NCI-H2196 (cell line): Measurements from ENCODE around the gene SCGB1C1.

Experiments
- DNase-seq: peaks from one replicate; lab custom pipeline; 2025; ENCODE audit not compliant: unreplicated experiment; lab: John Stamatoyannopoulos, UW

The SCGB1C1 gene

GRCh38 chr11:204587-205109, 11.8 kb downstream of the SCGB1C1 start:
- DNase-seq = no peak

GRCh38 chr11:205221-206001, 12.5 kb downstream of the SCGB1C1 start:
- no peak for DNase-seq

DNA sequence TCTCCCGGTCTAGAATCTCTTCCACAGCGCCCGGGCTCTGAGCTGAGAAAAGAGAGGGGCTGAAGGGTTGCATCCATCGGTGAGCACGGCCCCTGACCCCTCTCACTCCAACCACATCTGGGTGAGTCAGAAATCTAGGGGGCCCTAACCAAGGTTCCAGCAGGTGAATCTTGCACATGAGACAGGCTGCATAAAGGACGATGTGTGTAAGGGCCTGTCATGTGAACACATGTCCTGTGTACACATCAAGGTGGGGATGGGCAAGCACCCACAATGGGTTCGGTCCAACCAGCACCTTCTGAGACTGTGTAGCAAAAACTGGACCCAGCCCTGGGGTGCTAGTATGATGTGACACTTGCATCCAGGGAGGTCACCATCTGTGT, 13.1 kb downstream of the SCGB1C1 start:
- DNase-seq = no peak

- no peak for DNase-seq
Measured at GRCh38 chr11:206526-207207, 13.8 kb downstream of the SCGB1C1 start.

GRCh38 chr11:207208-207862, 14.5 kb downstream of the SCGB1C1 start, which contains the start of the genes BET1L and RIC8A:
Gene BET1L, minus strand, starts transcription at chr11:207399. Its CDS starts 78 bp downstream, at chr11:207321.
Gene RIC8A, plus strand, starts transcription at chr11:207708. Its CDS starts 1,147 bp downstream, at chr11:208855.
- DNase-seq = peak; percentile 96

- DNase-seq = no peak
Measured at GRCh38 chr11:207863-208180, 14.9 kb downstream of the SCGB1C1 start.

- peak; percentile 75 for DNase-seq
Measured at GRCh38 chr11:208181-208916, 15.5 kb downstream of the SCGB1C1 start.

GRCh38 chr11:208917-209260, 16.0 kb downstream of the SCGB1C1 start:
- DNase-seq = no peak

GRCh38 chr11:209275-210121, 16.6 kb downstream of the SCGB1C1 start:
- DNase-seq = no peak

- DNase-seq = no peak
Measured at GRCh38 chr11:210122-210802, 17.4 kb downstream of the SCGB1C1 start.

DNA sequence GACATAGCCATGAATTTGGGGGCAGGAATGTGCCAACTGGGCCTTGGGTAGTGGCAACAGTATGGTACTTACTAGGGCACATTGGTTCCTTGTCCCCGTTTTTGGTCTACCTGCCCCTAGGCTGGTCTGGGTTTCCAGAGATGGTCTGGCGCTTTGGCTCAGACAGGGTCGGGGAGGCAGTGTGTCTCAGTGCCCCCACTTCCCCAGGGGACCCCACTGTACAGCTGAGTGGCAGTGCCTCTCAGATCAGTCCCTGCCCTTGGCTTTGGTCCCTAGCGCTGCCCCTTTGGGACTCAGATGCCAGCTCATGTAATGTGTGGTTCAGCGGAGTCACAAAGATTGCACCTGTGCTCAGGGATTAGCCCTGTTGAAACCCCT, 17.9 kb downstream of the SCGB1C1 start:
- no peak for DNase-seq

DNA sequence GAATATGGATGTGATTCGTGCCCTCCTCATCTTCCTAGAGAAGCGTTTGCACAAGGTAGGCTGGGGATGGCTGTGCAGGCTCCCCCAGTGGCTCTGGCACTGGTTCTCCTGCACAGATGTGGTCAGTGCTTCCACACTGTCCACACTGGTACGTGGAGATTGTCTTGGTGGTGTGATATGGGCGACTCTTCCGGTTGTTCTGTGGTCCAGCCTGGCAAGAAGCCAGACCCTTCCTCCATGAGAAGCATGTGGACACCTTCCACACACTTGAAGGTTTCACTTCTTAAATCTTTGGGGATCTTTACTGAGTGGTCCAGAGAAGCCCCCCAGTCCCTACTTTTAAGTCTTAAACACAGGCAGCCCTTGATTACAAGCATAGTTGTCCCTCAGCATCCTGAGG, 18.4 kb downstream of the SCGB1C1 start:
- DNase-seq = no peak

- no peak for DNase-seq
Measured at GRCh38 chr11:211741-212140, 18.9 kb downstream of the SCGB1C1 start.

DNA sequence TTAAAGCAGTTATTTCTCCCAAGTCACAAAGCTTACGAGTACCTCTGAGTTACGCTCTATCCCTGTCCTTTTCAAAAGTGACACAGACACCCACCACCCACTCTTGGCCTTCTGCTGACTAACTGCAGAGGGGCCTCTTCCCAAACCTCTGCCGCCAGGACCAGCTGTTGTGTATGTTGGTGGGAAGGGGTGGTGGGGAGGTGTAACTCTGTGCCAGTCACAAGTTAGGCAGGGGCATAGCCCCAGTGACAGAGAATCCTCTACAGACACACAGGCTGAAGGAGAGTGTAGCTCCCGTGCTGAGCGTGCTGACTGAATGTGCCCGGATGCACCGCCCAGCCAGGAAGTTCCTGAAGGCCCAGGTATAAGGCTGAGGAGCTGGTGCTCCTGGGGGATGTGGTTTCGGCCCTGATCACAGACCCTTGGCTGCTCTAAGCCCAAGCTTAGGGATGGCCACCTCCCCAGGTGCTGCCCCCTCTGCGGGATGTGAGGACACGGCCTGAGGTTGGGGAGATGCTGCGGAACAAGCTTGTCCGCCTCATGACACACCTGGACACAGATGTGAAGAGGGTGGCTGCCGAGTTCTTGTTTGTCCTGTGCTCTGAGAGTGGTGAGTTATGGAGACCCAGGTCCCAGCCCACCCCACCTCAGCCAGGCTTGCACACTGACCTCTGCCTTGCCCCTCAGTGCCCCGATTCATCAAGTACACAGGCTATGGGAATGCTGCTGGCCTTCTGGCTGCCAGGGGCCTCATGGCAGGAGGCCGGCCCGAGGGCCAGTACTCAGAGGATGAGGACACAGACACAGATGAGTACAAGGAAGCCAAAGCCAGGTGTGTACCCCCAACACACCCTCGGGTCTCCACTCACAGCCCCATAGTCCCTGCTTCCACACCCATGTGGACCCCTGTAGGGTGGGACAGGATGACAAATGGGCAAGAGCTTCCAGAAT, 19.5 kb downstream of the SCGB1C1 start:
- DNase-seq = no peak

DNA sequence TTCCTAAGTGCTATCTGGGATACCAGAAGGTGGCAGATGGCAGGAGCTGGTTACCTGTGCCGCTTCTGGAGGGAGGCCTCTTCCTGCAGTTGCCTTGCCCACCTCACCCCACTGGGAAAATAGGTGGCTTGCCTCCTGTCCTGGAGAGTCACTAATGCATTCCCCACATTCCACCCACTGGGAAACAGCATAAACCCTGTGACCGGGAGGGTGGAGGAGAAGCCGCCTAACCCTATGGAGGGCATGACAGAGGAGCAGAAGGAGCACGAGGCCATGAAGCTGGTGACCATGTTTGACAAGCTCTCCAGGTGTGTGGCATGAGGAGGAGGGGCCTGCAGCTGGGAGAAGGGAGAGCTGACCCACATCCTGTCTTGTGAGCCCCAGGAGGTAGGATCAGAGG, 20.2 kb downstream of the SCGB1C1 start:
- DNase-seq = no peak

DNA sequence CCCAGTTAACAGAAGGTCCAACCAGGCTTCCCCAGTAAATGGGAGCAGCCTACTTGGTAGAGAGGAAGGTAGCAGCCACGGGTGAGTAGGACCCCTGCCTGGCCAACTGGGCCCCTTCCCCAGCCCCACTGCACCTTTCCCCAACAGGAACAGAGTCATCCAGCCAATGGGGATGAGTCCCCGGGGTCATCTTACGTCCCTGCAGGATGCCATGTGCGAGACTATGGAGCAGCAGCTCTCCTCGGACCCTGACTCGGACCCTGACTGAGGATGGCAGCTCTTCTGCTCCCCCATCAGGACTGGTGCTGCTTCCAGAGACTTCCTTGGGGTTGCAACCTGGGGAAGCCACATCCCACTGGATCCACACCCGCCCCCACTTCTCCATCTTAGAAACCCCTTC, 21.2 kb downstream of the SCGB1C1 start:
- DNase-seq = no peak

GRCh38 chr11:215581-216037, 22.7 kb downstream of the SCGB1C1 start:
- DNase-seq = no peak

DNA sequence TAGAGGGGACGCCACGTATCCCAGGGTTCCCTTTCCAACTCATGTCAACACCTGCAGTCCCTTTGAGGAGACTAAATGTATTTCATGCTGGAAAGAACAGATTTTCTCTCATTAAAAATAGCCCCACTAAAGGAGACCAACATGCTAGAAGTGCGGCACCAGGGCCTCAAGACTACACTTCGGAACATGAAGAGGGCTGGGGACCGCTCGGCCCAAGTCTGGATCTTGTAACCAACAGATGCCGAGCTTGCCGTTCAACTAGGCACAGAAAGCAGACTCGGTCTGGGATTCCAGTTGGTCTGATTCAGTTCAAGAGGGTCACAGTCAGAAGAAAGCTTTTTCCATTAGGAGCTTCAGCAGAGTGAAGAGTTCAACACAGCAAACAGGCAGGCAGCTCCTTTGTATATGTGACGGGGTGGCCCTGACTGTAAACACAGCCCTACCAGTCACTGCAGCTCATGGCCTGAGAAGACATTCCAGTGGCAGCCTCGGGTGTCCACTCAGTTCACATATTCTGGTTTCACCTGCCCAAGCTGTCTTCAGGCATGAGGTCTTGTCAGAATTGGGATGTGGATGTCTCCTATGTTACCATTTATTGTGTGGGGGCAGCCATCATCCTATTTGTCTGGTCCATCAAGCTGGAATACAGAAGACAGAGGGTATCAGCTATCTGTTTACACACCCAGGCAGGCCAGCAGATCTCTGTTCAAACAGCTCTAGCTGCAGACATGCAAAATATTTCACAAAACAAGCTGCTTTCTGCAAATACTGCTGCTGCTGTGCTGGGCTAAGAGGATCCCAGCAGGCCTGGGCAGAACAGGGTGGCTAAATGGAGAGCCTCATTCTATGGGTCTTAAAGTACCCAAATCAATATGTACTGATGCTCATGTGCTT, 23.4 kb downstream of the SCGB1C1 start:
- no peak for DNase-seq
